ENCODE data around the gene IL22RA2.
A peak's percentile ranks its signal among the peaks of the same experiment; 100 is the strongest.

IL22RA2 gene

GRCh38 chr6:137166247-137167098 is 7.0 kb downstream of the IL22RA2 start:
- no peak overlapping the region for H3K9ac ChIP-seq (ENCODE audit: low read depth, low read length)
- H2AFZ ChIP-seq (ENCODE audit: low read depth, low read length) = no peak overlapping the region
- no peaks in the 10 kb centered on the region for H3K79me2 ChIP-seq (ENCODE audit: insufficient read depth, low read length)
- H3K27ac ChIP-seq (ENCODE audit: low read length) = no peak overlapping the region
- no peaks in the 10 kb centered on the region for H3K27me3 ChIP-seq (ENCODE audit: insufficient read depth, low read length, poor library complexity)
- peaks cover 6% of the 10 kb centered on the region for H3K4me1 ChIP-seq (ENCODE audit: insufficient read depth, low read length)
- H3K4me3 ChIP-seq (ENCODE audit: low read depth in 1 of 2, low read length in 2 of 2) = no peak overlapping the region
- no peaks in the 10 kb centered on the region for H4K20me1 ChIP-seq (ENCODE audit: insufficient read depth, low read length)
- TF ChIP-seq EZH2 (IDR thresholded peaks at IDR 0.05; ENCODE audit: borderline replicate concordance, low read depth, low read length, severe bottlenecking) (no peak), CTCF (IDR thresholded peaks at IDR 0.05; ENCODE audit: borderline replicate concordance, extremely low read depth, low read length, poor library complexity, severe bottlenecking) (no peak)
- ATAC-seq (ENCODE audit: insufficient read depth, low read depth) = no peak
- no peak overlapping the region for H3K4me2 ChIP-seq (ENCODE audit: insufficient read depth, low read length)
- peaks cover 21% of the 10 kb centered on the region for H3K9me3 ChIP-seq (ENCODE audit: insufficient read depth, low read length, severe bottlenecking)
- no peaks in the 10 kb centered on the region for H3K36me3 ChIP-seq (ENCODE audit: insufficient read depth, low read length)
- no peak for DNase-seq

- H3K4me1 ChIP-seq (ENCODE audit: insufficient read depth, low read length) = peaks cover 6% of the 10 kb centered on the region
- H3K4me3 ChIP-seq (ENCODE audit: low read depth in 1 of 2, low read length in 2 of 2) = no peak overlapping the region
- H2AFZ ChIP-seq (ENCODE audit: low read depth, low read length) = no peak overlapping the region
- no peaks in the 10 kb centered on the region for H4K20me1 ChIP-seq (ENCODE audit: insufficient read depth, low read length)
- no peaks in the 10 kb centered on the region for H3K27me3 ChIP-seq (ENCODE audit: insufficient read depth, low read length, poor library complexity)
- no peaks in the 10 kb centered on the region for H3K36me3 ChIP-seq (ENCODE audit: insufficient read depth, low read length)
- no peak overlapping the region for H3K4me2 ChIP-seq (ENCODE audit: insufficient read depth, low read length)
- TF ChIP-seq CTCF (IDR thresholded peaks at IDR 0.05; ENCODE audit: borderline replicate concordance, extremely low read depth, low read length, poor library complexity, severe bottlenecking) (no peak), EZH2 (IDR thresholded peaks at IDR 0.05; ENCODE audit: borderline replicate concordance, low read depth, low read length, severe bottlenecking) (no peak)
- peak; percentile 73 for ATAC-seq (ENCODE audit: insufficient read depth, low read depth)
- H3K79me2 ChIP-seq (ENCODE audit: insufficient read depth, low read length) = no peaks in the 10 kb centered on the region
- peak; percentile 60 for DNase-seq
- peaks cover 21% of the 10 kb centered on the region for H3K9me3 ChIP-seq (ENCODE audit: insufficient read depth, low read length, severe bottlenecking)
- H3K27ac ChIP-seq (ENCODE audit: low read length) = no peak overlapping the region
- no peak overlapping the region for H3K9ac ChIP-seq (ENCODE audit: low read depth, low read length)
Measured at GRCh38 chr6:137165375-137166246, 7.8 kb downstream of the IL22RA2 start.

GRCh38 chr6:137163732-137164318 is 9.6 kb downstream of the IL22RA2 start:
- no peak overlapping the region for H3K9ac ChIP-seq (ENCODE audit: low read depth, low read length)
- no peak overlapping the region for H2AFZ ChIP-seq (ENCODE audit: low read depth, low read length)
- no peaks in the 10 kb centered on the region for H4K20me1 ChIP-seq (ENCODE audit: insufficient read depth, low read length)
- TF ChIP-seq CTCF (IDR thresholded peaks at IDR 0.05; ENCODE audit: borderline replicate concordance, extremely low read depth, low read length, poor library complexity, severe bottlenecking) (no peak), EZH2 (IDR thresholded peaks at IDR 0.05; ENCODE audit: borderline replicate concordance, low read depth, low read length, severe bottlenecking) (no peak)
- H3K4me2 ChIP-seq (ENCODE audit: insufficient read depth, low read length) = no peak overlapping the region
- ATAC-seq (ENCODE audit: insufficient read depth, low read depth) = no peak
- no peak overlapping the region for H3K4me3 ChIP-seq (ENCODE audit: low read depth in 1 of 2, low read length in 2 of 2)
- DNase-seq = peak; percentile 24
- H3K36me3 ChIP-seq (ENCODE audit: insufficient read depth, low read length) = no peaks in the 10 kb centered on the region
- H3K4me1 ChIP-seq (ENCODE audit: insufficient read depth, low read length) = peaks cover 6% of the 10 kb centered on the region
- peaks cover 22% of the 10 kb centered on the region for H3K9me3 ChIP-seq (ENCODE audit: insufficient read depth, low read length, severe bottlenecking)
- no peak overlapping the region for H3K27ac ChIP-seq (ENCODE audit: low read length)
- H3K27me3 ChIP-seq (ENCODE audit: insufficient read depth, low read length, poor library complexity) = no peaks in the 10 kb centered on the region
- no peaks in the 10 kb centered on the region for H3K79me2 ChIP-seq (ENCODE audit: insufficient read depth, low read length)
